H1 (cell line): ENCODE data around the gene TTC34. TPM values are rescaled to one million over a fixed set of nuclear protein-coding genes. Genes with fewer than 3 reads are reported as not detected.

Experiments used
- RBBP5 ChIP-seq: IDR thresholded peaks from 2 replicates; pipeline ENCODE4 v1.7.1; 2012; ENCODE audit warnings: low read depth, mild to moderate bottlenecking, inconsistent platforms, low read length, moderate library complexity, borderline replicate concordance
- polyA plus RNA-seq, 7 experiments: library from polyadenylated mRNA; depleted of rRNA in 3 of 7; stranded (reverse) in 5 of 7; unstranded in 2 of 7; fragments of >200 nt in 5 of 7; fragments of 200-250 nt in 2 of 7; gene quantifications; 1 replicate in 5 of 7; 2 replicates in 1 of 7; 4 replicates in 1 of 7; pipeline versions ENCODE4 v1.2.1 to v1.2.3, GENCODE V29; 2011 to 2013; ENCODE audit warnings: missing spikeins in 2 of 7, mixed read lengths in 2 of 7
- total RNA-seq: library from RNA; stranded (reverse); fragmentation: NEBNext Ultra II Directional; extraction: Animal tissue kit (Norgen Biotek cat#: 25700); gene quantifications from 2 replicates; pipeline ENCODE4 v1.2.1, GENCODE V29; 2021
- TF ChIP-seq, protein P1 (sequence below): IDR thresholded peaks from 2 replicates; pipeline ENCODE4 v1.6.1; 2011; ENCODE audit warnings: low read length, improper control_type of control experiment
- TF ChIP-seq, protein P2 (sequence below): IDR thresholded peaks from 2 replicates; pipeline ENCODE4 v1.6.1; 2012; ENCODE audit warnings: low read length, inconsistent platforms

Gene TTC34
- total and polyA plus RNA-seq, 2 of the 8 experiments (the other 6 are each of a cell fraction or from before 2014, with no cell fraction given): 0.23 to 0.50 TPM

DNA sequence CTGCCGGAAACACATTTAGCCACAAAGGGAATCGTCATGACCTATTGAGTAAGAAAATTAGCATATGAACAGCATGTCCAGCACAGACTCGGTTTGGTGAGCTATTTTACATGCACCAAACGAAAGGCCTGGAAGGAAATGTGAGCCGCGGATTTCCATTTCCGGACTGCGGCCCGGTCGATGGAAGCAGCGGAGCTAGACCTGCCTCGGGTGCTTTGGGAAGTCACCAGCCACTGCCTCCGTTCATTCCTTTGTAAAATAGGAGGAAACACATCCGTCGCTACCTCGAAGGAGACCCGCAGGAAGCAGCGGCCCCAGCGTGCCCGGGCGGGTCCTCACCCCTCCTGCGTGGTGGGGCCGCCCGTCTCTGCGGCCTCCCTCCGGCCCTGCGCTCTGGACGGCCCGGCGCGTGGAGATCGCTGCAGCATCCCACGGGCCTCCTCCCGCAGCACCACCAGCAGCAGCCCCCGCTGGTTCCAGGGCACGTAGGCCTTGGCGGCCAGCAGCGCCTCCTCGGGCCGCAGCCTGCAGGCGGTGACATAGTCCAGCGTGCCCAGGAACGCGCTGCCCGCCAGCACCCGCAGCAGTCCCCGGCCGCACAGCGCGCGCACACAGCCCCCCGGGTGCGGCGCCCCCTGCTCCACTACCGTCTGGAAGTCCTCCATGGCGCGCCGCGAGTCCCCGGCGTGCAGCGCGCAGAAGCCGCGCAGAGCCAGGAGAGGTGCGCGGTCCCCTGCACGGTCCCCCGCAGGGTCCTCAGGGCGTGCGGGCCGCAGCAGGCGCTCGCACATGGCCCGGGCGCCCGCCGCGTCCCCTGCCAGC lies 12.1 kb downstream of the TTC34 start (continued):
- TF ChIP-seq, protein P1, sequence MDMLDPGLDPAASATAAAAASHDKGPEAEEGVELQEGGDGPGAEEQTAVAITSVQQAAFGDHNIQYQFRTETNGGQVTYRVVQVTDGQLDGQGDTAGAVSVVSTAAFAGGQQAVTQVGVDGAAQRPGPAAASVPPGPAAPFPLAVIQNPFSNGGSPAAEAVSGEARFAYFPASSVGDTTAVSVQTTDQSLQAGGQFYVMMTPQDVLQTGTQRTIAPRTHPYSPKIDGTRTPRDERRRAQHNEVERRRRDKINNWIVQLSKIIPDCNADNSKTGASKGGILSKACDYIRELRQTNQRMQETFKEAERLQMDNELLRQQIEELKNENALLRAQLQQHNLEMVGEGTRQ: no peak
- TF ChIP-seq, protein P2, sequence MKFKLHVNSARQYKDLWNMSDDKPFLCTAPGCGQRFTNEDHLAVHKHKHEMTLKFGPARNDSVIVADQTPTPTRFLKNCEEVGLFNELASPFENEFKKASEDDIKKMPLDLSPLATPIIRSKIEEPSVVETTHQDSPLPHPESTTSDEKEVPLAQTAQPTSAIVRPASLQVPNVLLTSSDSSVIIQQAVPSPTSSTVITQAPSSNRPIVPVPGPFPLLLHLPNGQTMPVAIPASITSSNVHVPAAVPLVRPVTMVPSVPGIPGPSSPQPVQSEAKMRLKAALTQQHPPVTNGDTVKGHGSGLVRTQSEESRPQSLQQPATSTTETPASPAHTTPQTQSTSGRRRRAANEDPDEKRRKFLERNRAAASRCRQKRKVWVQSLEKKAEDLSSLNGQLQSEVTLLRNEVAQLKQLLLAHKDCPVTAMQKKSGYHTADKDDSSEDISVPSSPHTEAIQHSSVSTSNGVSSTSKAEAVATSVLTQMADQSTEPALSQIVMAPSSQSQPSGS: no peak
- TF ChIP-seq RBBP5: no peak
